NCI-H2227 treated with DMSO at 0.1 percent for 48 hours (cell line): Measurements from ENCODE around the gene HIVEP1.

Experiments used
- DNase-seq: peaks from one replicate; lab custom pipeline; 2025; lab: John Stamatoyannopoulos, UW

The HIVEP1 gene

GRCh38 chr6:12189661-12190060, 177.5 kb downstream of the HIVEP1 start:
- no peak for DNase-seq

DNA sequence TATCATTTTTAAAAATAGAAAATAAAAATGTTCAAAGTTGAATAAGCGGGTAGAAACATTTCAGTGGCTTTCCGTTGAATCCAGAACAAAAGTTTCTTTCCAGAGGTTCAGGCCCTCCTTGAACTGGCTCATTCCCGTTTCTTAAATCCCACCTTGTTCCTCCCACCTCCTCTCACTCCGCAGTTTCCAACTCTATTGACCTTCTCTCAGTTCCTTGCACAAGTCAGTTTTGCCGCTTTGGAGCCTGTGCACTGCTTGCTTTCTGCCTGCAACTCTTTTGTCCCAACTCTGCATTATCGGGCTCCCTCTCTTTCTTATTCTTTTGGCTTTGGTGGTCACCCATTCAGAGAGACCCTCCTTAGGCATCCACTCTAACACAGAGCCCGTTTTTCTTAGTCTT, 178.1 kb downstream of the HIVEP1 start:
- no peak for DNase-seq

DNA sequence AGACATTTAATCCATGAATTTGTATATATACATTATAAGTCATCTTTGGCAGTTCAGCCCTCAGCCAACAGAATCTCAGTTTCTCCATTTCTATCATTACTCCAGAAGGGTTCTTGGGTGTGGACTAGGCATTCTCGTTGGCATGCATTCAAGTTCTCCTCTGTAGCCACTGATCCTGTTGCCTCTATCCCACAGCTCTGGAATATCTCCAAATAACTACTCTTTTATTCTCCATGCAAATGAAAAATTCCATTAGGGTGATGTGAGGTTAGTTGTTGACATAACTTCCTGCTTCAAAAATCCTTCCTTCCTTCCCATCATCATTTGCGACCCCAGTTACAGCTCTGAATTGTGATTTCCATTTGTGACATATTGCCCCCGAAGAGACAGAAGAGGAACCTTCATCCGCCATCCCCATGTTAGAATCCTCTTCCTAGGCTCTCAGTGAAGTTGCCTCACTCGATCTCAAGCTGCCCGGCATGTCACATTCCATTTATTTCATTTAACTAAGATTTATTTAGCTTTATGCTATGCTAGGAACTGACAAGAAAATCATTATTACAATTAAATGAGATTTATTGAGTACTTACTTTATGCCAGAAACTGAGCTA, 184.3 kb downstream of the HIVEP1 start:
- no peak for DNase-seq

DNA sequence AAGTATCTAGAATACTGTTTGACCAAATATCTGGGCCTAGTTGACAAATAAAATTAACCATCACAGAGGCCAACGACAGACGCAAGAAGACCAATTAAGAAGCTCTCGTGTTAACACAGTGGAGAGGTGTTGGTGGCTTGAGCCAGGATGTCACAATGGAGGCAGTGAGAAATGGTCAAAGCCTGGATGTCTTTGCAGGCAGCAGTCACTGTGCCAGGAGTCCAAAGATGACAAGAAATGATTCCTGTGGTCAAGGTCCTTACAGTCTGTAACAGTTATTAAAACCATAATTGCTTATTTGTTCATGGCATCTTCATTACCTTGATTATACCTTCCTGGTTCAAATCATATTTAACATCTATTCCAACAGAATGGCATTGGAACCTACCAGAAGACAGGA, 186.7 kb downstream of the HIVEP1 start:
- no peak for DNase-seq

GRCh38 chr6:12200015-12200564, 188.0 kb downstream of the HIVEP1 start:
- no peak for DNase-seq

GRCh38 chr6:12200761-12201160, 188.6 kb downstream of the HIVEP1 start:
- DNase-seq = no peak

GRCh38 chr6:12203001-12203400, 190.9 kb downstream of the HIVEP1 start:
- DNase-seq = no peak

- no peak for DNase-seq
Observed at GRCh38 chr6:12208190-12208589, 196.1 kb downstream of the HIVEP1 start.

- DNase-seq = no peak
Observed at GRCh38 chr6:12208673-12209072, 196.6 kb downstream of the HIVEP1 start.
